ENCODE measurements around the gene UPB1.

UPB1 gene

GRCh38 chr22:24535348-24535747 is 40.2 kb downstream of the UPB1 start:
- no peak for DNase-seq

DNA sequence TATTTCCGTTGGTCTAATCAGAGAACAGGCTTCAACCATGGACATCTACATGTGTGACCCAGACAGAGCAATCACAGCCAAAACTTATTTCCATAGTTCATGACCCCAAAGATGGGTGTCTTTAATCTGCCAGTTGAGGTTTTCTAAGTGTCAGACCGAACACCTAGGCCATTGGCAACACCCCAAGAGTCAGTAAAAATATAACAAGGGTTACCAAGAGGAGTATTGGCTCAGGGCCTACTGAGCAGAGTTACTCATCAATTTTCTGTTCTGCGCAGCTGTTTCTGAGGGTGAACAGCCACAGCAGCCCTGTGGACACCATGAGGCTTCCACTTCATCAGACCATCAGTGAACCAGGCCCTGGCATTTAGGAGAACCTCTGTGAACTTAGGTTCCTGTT is 41.0 kb downstream of the UPB1 start:
- DNase-seq, result no peak

- DNase-seq, result no peak
These were observed 45.3 kb downstream of the UPB1 start for GRCh38 chr22:24540470-24540869.

DNA sequence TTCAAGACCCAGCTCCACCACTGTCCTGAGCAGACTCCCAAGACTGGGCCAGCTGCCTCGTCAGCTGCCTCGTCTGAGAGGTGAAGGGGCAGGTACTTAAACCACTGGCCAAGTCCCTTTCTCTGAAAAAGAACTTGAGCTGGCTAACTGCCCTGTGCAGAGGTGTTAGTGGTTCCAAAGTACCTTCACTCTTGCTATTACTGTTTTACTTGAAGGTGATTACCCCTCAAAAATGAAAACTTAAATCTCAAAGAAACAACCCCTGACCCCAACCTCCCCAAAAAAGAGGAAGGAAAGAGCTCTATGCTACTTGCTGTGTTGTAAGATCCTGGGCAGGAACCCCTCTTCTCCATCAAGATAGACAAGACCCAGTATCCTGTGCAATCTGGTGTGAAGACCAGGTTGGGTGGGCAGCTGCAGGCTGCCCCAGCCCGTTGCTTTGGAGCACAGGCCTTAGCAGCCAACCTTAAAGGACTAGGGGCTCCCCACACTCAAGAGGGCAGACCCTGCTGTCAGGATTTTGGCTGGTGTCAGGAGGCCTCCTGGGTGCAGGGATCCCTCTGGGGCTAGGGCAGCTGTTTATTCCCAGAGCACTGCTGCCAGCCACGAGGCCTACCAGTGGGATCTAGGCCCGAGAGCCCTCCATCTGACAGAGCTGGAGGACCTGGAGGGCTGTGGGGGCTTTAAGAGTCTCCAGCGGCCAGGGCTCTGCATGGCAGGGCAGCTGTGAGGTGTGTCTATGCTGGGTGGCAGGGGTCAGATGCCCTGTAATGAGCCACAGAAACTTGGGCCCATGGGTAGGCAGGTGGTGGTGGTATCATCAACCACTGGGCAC is 46.8 kb downstream of the UPB1 start:
- no peak for DNase-seq

DNA sequence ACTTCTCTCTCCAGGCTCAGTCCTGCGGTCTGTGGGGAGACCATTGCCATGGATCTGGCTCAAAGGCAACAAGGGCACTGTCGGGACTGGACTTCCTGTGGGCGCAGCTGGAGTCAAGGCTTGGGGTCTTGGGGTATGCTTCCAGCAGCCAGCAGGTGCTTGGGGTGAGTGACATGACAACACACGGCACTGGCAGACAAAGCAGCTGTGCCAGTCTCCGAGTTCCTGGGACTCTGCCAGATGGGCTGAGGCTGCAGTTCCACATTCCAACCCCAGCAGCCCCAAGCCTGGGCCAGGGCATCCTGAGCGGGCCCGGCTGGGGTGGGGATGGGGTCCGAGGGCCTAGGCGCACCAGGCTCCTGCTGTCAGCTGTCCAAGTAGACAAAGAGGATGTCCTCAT is 47.5 kb downstream of the UPB1 start:
- DNase-seq, result no peak

GRCh38 chr22:24543185-24543601 is 48.1 kb downstream of the UPB1 start:
- DNase-seq, result no peak

DNA sequence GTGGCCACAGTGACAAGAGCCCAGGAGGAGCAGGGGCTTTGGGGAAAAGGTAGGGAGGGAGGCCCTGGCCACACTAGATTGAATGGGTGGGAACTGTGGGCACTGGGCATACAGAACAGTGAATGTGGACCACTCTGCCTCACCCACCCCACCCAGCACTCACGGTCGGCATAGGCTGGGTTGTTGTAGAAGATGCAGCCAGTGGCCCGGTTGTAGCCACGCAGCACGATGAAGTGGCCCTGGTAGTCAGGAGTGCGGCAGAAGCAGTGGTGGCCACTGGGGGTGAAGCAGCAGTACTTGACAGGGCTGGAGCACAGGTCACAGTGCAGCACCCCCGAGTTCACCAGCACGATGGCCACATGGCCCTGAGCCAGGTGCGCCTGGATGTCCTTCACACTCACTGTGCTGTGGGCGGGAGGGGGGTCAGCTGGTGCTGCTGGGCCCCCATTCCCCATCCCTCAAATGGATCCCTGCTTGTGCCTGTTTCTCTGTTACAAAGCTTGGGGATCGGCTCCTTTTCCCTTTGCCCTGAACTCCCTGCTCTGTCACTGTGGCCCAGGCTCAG is 48.6 kb downstream of the UPB1 start:
- no peak for DNase-seq

- DNase-seq, result no peak
These were observed 53.7 kb downstream of the UPB1 start for GRCh38 chr22:24548812-24549211.

- DNase-seq, result peak; percentile 37
These were observed 55.1 kb downstream of the UPB1 start for GRCh38 chr22:24550028-24550901.

DNA sequence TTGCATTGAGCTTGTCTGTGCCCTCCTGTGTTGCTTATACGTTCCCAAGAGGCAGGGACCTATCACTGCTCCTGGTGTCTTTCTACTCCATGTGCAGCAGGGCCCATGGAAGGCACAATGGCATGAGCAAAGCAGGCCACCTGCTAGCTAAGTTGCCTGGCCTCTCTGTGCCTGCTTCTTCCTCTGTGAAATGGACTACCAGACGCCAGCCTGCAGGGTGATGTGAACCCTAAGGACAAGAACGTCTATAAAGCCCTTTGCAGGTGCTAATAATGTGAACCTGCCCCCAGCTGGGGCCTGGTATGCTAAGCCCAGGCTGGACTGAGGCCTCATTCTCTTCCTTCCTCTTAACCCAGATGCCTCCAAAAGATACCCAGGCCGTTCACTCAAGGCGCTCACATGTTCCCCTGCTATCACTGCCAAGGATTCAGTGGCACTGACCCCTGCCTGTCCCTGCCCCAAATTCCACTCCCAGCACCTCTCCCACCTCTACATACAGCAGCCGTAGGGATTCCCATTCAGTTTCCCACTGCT is 55.8 kb downstream of the UPB1 start:
- DNase-seq, result peak; percentile 47

DNA sequence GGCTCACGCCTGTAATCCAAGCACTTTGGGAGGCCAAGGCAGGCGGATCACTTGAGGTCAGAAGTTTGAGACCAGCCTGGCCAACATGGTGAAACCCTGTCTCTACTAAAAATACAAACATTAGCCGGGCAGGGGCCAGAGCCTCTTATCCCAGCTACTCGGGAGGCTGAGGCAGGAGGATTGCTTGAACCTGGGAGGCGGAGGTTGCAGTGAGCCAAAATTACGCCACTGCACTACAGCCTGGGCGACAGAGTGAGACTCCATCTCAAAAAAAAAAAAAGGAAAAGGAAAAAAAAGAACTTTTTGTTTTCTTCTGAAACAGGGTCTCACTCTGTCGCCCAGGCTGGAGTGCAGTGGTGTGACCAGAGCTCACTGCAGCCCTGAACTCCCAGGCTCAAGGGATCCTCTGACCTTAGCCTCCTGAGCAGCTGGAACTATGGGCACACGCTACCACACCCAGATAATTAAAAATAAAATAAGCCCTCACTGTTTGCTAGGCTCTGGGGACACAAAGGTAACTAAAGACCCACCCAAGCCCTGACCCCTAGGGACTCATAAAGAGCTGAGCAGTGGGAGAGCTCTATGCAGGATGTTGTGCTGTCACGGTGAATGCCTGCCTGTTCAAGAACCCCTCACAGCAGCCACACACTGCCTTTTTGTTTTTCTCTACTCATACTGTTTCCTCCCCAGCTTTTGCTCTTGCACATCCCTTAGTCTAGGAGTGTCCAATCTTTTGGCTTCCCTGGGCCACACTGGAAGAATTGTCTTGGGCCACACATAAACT is 57.6 kb downstream of the UPB1 start:
- DNase-seq, result peak; percentile 15

DNA sequence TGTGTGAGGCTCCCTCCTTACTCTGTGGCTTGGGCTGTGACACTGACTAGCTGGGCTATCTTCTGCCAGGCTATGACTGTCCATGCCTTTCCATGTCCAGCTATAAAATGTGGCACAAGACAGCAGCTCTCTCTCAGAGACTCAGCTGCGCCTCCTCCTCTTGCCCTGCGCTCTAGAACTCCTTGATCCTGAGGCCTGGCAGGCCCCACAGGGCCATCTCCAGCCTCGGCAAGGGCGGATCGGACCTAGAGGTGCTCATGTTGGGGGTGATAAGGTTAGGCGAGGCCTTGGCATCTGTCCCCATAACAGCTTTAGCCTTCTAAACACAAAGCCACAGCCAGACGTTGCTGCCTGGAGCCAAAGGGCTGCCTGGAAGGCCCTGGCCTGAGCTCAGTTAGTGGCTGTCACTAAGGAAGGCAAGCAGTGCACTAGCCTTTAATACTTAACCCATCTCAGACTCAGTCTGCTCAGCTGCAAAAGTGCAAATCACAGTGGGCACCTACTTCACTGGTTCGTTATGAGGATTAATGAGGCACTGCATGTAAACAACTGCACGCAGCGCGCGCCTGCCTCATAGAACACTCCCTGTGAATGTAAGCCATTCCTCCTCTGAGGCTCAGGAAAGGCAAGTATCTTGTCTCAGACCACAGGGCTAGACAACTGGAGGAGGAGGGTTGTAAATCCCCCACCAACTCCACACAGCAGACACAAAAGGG is 58.6 kb downstream of the UPB1 start:
- DNase-seq, result peak; percentile 98

GRCh38 chr22:24554313-24555164 is 59.4 kb downstream of the UPB1 start, which contains the start of gene GUCD1:
Gene GUCD1, minus strand, starts transcription at chr22:24555138. Its CDS starts 147 bp downstream, at chr22:24554991.
- DNase-seq, result peak; percentile 49

GRCh38 chr22:24555165-24556039 is 60.3 kb downstream of the UPB1 start, which contains the start of gene SNRPD3:
Gene SNRPD3, plus strand, starts transcription at chr22:24555999. Its CDS starts 1,676 bp downstream, at chr22:24557675.
- DNase-seq, result peak; percentile 99

DNA sequence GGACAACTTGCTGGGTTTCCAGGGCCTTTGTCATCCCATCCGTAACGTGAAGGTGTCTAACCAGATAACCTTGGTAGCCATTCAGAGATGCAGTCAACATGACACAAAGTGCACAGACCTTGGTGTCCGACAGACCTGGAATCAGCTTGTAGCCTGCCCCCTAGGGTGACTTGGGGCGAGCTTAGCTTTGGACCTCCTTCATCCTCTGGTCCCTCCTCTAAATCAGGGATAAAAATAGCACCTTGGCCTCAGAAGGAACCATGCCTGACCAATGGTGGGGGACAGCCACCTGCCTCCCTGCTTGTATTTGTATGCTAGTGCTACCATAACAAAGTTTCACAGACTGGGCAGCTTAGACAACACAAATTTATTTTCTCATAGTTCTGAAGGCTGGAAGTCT is 64.3 kb downstream of the UPB1 start:
- DNase-seq, result no peak

DNA sequence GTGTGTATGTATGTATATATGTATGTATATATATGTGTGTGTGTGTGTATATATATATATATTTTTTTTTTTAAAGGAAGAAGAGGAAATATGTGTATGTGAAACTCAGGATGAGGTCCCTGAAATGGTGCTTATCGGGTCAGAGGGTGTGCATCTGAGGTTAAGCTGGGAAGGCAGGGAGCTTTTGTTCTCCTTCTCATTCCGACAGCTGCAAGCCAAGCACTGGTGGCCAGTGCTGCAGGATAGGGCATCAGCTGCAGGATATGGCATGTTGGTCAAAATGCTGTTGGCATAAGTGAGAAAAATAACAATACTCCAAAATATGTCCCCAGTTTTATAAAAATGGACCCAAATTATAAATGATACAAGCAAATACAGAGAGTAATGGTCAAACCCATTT is 68.1 kb downstream of the UPB1 start:
- no peak for DNase-seq

- peak; percentile 34 for DNase-seq
These were observed 69.4 kb downstream of the UPB1 start for GRCh38 chr22:24564376-24565058.

DNA sequence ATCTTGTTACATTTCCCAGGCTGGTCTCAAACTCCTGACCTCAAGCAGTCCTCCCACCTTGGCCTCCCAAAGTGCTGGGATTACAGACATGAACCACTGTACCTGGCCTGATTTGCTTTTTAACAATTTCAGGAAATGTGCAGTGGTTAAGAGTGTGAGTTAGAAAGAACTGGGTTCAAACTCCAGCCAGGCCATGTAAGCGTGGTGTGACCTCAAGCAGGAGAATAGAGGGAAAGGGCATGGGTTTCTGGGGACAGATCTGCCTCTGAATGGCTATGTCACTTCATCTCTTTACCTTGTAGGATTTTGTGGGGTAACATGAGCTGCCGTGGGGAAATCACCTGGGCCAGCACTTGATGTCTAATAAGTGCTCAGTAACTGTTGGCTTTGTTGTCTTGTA is 69.9 kb downstream of the UPB1 start:
- no peak for DNase-seq

Data from hematopoietic multipotent progenitor cell treated with erythropoietin and hydrocortisone succinate and interleukin-3 and kit ligand, for 8 days (in vitro differentiated cells).